ENCODE measurements around the gene TBX20.
"Not testable (repeated sequence)": the region's sequence is repeated elsewhere in the genome, so short reads cannot be mapped to it uniquely, and the experiment has no call there.

GRCh38 chr7:35215063-35215462 lies 38.8 kb downstream of the TBX20 start:
- TF ChIP-seq CTCF, POLR2A (IDR thresholded peaks at IDR 0.05): not testable (repeated sequence)

All from breast epithelium (tissue), 3 donors.